NCI-H146 treated with DMSO at 0.1 percent for 48 hours (cell line): ENCODE results near the gene BSN.
"Not testable (repeated sequence)": the region's sequence is repeated elsewhere in the genome, so short reads cannot be mapped to it uniquely, and the experiment has no call there.

Experiments
- DNase-seq: peaks from one replicate; lab custom pipeline; 2025; ENCODE audit not compliant: unreplicated experiment; lab: John Stamatoyannopoulos, UW

BSN gene

DNA sequence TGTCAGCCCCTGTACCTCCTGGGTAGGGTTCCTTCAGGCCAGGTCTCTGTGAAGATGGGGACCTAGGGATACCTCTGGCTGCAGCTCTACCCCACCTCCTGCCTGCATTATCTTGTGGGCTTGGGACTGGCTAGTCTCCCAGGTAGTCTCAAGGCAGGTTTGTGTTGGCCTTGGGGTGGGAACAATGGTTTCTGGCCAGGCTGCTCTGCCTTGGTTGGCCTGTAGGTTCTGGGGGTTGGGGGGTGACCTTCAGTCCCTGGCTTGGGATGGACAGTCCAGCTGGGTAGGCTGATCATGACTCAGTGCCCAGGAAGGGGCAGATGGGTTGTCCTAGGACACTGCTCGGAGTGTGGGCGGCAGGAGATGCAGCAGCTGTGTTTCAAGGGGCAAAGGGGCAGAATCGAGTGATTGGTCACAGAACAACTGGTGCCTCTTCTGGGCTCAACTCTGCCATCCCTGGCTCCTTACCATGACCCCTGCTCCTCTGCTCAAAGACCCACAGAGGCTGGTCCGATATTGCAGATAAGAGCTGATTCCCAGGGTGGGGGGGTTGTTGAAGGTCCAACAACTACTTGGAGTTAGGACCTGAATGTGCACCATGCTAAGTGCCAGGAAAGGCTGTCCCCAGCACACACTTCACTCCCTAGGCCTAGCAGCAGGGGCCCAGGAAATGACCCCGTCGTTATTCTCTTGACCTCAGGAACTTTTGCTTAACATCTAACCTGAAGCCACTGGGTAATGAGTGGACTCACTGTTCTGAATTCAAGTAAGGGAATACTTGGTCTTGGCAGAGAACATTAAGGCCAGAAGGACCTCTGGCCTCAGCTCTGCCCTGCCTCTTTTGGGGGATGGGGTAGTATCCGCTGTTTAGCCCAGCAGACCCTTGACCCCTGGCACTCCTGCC, 18.1 kb upstream of the BSN start:
- no peak for DNase-seq

DNA sequence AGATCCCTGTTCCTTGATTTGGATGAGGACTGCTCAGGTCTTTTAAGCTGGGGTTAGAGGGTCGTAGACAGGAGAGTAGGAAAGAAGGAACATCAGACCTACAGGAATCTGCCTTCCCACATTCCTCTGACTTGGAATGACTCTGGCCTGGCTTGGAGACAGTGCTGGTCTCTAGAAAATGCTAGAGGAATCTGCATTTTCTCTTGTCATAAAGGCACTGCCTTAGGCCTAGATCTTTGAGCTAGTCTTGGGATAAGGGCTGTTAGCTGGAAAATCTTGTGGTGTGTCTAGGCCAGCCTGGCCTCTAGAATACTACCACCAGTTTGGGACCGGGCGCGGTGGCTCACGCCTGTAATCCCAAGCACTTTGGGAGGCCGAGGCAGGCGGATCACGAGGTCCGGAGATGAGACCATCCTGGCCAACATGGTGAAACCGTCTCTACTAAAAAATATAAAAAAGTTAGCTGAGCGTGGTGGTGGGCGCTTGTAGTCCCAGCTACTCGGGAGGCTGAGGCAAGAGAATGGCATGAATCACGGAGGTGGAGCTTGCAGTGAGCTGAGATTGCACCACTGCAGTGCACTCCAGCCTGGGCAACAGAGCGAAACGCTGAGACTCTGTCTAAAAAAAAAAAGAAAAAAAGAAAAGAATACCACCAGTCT, 17.3 kb upstream of the BSN start:
- DNase-seq: no peak

DNA sequence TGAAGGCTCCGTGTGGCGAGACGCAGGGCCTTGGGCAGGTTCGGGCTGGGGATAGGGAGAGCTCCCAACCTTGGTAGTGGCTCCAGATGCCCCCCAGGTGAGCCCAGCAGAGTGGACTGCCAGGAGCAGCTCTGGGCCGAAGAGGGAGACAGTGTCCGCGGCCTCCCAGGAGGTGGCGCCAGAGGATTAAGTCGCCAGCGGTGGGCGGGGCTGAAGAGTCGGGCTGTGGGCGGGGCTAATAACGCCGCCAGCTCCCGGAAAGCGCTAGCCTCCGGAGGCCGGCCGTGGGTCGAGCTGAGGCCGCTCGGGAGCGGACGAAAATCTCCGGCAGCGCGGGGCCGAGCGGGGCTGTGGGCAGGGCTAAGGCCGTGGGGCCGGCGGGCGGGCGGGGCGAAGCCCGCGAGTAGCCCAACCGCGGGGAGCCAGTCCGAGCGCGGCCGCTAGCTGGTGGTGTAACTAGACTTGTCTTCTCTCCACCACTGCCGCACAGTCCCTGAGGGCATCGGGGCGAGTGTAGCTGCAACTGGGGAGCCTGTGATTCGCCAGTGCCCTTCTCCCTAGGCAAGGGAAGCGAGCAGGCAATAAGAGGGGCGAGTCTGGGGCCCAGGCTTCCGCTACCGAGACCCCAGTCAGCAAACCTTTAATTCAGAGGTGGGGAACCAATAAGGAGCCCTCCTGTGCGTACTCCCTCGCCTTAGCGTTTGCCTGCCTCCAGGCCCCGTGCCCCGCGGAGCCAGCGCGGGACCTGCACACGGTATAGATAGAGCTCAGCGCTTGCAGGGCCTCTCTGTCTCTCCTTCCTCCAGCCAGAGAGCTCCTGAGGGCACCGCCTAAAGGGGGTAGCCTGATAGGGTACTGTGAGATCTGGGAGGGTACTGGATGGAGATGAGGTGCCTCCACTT, 14.4 kb upstream of the BSN start:
- peak; percentile 91 for DNase-seq

DNA sequence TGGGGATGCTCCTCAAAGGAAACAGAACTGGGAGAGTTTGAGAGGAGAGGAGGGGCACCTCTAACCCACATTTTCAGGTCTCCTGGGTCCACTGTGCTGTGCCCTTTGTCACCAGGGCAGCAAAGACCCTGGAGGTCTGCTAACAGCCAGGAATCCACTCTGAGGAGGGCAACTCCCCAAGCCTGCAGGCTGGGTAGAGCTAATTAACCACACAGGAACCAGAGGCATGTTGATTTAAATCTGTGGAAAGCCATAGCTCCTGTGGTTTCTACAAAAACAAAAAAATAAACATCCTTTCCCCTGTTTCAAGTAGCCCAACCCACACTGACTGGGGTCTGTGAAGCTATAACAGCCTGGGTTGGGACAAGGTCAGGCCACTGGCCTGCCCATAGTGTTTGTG, 2.2 kb upstream of the BSN start:
- DNase-seq: no peak

DNA sequence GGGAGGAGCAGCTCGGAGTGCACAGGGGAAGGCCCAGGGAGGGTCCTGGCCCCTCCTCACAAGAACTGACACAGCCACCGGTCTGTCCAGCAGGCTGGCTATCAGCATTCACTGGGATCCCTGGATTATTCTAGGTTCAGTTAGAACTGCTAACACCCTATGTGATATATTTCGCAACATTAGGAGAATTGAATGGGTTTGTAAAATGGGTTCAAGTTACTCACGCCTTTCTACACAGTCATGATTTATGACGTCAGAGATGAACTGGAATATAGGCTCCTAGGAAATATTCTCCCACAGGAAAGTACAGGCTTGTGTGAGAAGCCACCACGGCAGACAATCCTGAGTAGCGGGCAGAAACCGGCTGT, 969 bp upstream of the BSN start:
- no peak for DNase-seq

DNA sequence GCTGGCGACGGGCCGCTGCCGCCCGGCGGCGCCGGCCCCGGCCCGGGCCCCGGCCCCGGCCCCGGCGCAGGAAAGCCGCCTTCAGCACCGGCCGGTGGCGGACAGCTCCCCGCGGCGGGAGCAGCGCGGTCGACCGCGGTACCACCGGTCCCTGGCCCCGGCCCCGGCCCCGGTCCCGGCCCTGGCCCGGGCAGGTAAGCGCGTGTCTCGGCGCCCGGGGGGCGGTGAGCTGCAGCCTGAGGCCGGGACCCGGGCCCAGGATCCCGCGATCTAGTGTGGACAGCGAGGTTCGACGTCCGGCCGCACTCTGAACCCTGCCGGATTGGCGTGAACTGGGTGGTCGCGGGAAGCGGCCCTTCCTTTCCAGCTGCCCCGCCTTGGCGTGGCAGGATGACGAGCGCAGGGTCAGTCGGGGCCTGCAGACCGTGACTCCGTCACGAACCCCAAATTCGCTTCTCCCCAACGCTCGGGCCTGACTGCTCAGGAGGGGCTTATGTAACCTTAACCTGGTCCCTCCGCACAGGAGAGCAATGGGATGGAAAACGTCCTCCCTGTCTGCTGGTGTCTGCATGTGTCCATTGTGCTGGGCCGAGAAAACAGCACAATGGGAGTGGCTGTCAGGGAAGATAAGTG, 472 bp downstream of the BSN start:
- DNase-seq: no peak

DNA sequence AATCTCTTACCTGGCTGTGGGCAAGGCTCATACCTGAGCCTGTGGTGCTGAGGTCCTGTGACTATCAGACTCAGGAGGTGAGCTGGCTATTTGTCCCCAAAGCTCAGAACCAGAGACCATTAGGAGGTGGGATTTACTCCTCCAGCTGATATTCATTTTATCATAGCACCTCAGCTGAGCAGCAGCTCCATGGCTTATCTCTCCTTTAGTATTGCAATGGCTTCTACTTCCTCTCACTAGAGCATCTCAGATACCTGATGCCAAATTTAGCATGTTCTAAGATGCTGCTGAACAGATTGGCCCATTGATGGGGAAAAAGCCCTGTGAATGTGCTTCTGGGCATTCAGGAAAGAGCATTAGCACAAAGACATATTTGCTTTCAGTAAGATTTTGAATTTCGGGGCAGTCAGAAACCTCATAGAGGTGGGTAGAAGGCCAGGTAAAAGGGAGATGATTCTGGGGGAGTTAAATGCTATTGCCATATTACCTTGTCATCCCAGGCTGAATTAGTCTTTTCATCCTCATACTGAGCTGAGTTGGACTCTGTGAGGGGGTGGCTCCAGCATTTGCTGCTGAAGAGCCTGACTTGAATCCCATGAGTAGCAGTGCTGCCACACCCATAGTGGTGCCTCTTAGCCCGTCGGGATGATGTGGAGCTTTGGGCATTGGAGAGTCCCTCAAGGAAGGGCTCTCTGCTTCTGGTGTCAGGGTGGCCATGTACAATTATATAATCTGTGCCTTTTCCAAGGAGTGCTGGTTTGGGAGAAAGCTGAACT, 2.4 kb downstream of the BSN start:
- no peak for DNase-seq

DNA sequence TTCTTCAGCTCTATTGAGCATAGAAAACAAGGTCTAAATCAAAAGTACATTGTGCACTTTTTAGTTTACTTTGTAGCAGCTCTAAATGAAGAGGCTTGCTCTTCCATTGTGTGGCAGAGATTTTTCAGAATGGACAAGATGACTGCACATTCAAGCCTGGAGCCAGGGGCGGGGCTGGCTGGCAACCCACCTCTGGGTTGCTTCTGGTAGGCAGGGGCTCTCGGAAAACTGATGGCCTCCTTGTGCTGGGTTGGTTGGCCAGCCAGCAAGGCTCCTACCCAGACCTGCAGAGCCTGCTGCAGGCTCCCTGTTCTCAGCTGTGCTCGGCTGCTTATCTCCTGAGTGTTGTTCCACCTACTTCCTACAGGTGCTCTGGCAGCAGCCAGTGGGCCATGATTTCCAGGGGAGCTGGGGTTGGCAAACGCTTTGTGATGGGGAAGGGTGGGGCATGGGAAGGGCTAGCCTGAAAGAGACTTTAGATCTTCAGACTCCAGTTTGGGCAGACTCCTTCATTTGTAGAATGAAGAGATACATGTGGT, 8.8 kb downstream of the BSN start:
- DNase-seq: no peak

DNA sequence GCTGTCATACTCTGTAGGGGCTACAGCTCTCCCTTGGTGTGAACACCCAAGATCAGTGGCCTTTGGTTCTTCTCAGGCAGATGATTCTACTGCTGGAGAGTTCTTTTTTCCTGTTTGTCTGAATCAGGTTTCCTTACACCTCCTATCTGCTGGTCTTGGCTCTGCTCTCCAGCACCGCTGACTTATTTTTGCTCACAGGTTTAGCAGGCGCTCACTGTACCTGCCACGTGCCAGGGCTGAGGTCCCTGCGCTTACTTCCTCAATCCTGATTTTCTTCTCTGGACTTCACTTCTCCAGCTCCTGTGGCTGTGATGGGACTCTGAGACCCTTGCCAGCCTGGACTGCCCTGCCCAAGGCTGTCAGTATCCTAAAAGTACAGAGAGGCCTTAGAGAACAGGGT, 9.5 kb downstream of the BSN start:
- no peak for DNase-seq

DNA sequence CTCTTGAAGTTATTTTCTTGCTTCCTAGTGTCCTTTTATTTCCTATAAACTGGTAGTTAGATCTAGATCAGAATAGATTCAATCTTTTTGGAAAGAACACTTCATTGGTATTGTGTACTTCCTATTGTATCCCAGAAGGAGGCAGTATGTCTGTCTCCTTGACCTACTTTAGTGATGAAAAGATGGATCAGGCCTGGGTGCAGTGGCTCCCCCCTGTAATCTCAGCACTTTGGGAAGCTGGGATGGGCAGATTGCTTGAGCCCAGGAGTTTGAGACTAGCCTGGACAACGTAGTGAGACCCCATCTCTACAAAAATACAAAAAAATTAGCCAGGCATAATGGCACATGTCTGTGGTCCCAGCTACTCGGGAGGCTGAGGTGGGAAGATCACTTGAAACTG, 12.0 kb downstream of the BSN start:
- no peak for DNase-seq

DNA sequence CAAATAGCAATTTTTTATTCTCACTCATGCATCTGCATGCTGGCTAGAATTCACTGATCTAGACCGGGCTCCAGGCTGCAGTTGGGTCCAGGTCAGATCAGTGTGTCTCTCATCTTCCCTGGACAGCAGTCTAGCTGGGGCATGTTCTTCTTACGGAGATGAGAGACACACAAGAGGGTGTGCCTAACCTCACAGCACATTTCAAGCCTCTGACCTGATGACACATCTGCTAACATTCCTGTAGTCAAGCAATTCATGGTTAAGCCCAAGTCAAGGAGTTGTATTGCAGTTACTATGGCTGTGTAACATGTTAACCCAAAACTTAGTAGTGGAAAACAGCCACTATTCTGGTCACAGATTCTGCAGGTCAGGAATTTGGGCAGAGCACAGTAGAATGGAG, 13.1 kb downstream of the BSN start:
- no peak for DNase-seq

DNA sequence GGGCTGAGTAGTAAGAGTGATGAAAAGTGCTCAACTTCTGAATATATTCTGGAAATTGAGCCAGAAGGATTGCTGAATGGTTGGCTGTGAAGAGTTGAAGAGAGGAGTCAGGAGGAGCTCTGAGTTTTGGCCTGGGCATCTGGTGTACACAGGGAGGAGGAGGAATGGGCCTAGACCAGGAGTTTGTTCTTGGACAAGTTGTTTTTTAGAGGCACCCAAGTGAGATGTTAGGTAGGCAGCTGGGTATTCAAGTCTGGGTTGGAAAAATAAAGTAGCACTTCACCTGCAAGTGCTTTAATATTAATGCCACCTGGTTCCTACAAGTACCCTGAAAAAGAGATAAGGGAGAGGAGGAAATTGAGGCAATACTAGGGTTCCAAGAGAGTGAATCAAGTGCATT, 14.7 kb downstream of the BSN start:
- no peak for DNase-seq

DNA sequence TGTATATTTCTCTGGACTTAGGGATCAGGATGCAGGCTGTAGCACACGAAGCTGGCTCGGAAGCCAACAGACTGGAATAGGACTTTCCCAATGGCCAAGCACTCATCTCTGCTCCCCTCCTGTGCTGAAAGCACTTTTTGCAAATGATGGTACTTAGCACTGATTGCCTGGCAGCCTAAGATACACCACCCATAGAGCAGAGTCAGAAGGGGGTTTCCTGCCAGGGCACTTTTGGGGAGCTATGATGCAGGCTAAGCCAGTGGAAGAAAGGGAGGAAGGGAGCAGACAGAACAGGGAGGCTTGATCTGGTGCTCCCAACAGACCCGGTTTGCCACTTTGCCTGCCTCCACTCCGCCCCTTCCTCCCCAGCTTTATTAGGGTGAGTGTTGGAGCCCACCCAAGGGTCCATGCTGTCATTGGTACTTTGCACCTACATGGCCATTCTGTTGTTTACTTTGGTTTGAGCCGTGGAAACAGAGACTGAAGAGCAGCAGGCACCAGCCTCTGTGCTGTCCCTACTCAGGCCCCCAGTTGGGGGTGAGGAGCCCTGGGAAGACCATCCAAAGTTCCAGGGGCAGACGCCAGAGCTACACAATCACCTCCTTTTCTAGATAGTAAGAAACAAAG, 15.9 kb downstream of the BSN start:
- no peak for DNase-seq

DNA sequence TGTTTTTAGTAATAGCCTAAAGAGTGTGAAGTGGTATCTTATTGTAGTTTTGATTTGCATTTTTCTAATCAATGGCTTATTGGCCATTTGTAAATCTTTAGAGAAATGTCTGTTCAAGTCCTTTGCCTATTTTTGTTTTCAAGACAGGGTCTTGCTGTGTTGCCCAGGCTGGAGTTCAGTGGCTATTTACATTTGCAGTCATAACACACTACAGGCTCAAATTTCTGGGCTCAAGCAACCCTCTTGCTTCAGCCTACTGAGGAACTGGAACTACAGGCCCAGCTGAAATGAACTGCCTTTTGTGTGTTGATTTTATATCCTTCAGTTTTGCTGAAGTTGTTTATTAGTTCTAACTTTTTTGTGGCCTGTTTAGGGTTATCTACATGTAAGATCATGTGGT, 27.9 kb downstream of the BSN start:
- no peak for DNase-seq

DNA sequence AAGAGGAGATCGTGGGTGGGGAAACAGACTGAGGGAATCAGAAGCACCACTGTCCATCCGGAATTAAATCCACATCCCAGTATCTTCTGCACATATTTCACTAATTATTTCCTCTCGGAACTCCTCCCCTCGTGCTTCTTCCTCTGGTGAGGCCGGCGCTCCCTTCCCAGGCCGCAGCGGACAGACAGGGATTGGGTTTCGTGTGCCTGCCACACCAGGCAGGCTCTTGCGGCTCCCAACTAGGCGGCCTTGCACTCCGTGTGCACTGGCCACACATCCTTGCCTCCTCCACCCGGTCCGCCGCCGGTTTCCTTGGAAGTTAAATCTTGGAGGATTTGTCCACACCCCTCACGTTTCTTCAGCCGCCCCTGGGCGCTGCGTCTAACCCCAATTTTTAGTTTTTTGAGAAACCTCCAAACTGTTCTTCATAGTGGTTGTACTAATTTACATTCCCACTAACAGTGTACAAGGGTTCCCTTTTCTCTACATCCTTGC, 31.0 kb downstream of the BSN start:
- not testable (repeated sequence) for DNase-seq

DNA sequence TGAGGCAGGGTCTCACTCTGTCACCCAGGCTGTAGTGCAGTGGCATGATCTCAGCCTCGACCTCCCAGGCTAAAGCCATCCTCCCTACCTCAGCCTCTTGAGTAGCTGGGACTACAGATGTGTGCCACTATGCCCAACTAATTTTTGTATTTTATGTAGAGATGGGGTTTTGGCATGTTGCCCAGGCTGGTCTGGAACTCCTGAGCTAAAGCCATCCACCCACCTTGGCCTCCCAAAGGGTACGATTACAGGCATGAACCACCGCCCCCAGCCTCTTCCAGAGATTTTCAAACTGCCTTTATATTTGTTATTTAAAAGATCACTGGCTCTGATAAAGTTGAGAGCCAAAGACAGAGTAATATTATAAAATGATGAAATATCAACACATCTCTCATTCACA, 37.3 kb downstream of the BSN start:
- no peak for DNase-seq

DNA sequence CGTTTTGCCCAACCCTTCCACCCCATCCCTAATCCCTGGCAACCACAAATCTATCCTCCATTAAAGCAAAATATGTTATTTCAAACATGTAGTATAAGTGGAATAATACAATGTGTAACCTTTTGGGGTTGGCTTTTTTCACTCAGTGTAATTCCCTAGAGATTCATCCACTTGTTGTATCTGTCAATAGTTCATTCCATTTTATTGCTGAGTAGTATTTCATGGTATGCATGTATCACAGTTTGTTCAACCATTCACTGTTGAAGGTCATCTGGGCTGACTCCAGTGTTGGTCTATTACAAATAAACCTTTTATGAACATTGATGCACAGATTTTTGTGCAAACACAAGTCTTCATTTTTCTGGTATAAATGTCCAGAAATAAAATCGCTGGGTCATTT, 38.8 kb downstream of the BSN start:
- no peak for DNase-seq

DNA sequence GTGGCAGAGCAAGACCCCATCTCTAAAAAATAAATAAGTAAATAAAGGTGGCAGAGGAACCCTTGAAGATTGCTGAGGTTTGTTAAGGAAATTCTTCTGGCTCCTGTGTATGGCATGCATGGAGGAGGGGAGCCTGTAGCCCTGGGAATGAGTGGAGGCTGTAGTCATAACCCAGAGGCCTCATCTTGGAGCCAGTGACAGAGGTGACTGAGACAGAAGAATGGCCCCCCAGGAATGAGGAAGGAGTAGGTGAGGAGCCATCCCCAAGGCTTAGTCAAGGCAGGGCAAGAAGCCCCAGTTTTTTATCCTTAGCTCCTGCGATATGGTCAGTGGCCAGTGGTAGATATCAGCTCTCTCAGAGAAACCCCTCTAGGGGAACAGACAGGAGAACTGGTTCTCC, 46.5 kb downstream of the BSN start:
- no peak for DNase-seq

DNA sequence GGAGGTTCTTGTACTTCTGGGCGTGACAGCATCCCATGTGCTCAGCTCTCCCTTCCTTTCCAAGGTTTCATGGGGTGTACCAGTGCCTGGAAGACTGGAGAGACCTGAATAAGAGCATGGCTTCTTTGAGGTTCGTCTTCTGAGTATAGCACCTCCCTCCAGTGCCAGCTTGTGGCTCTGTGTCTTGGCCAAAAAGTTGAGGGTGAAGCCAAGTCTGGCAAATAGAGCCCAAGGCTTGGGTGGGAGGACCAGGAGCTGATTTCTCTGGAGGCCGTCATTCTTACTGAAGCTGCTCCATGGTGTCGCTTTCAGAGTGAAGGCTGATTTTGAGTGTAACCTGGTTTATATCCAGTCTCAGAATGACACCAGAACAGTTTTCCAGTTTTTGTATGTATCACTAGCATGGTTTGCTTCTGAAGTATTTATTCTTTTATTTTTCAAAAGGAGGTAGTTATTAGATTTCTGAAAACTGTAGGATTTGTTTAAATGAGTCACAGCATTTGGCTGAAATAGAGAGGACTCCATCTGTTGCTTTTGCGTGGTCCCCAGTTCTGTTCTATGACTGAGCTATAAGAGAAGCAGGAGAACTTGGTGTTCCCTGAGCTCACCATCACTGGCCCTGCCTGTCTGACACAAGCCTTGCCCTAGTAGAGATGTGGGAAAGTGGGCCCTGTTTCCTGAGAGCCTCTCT, 47.2 kb downstream of the BSN start:
- DNase-seq: no peak
